Neural cell (in vitro differentiated cells): Measurements from ENCODE around the gene ASMTL. TPM values are rescaled to one million over a fixed set of nuclear protein-coding genes. Genes with fewer than 3 reads are reported as not detected.

Experiments
- H2AFZ ChIP-seq: fragments of 200-600, 300-800 bp; sonication (generic), shearing (Covaris generic); 2 replicates; pipeline ENCODE4 v1.6.0; 2014; ENCODE audit warnings: low read depth, mild to moderate bottlenecking, antibody characterized with exemption, low read length, moderate library complexity
- H3F3A ChIP-seq: fragments of 200-600 bp; shearing (Covaris generic); 2 replicates; pipeline ENCODE4 v1.6.1; 2016; ENCODE audit warnings: mild to moderate bottlenecking, moderate library complexity, mixed read lengths, antibody characterized with exemption, low read length; ENCODE audit not compliant: insufficient read depth, poor library complexity, severe bottlenecking
- H3K27ac ChIP-seq: fragments of 200-600, 300-800 bp; sonication (generic), shearing (Covaris generic); 2 replicates; pipeline ENCODE4 v1.5.1; 2014; ENCODE audit warnings: mild to moderate bottlenecking, low read length, moderate library complexity
- H3K27me3 ChIP-seq: fragments of 300-800, 200-600 bp; sonication (generic), shearing (Covaris generic); 2 replicates; pipeline ENCODE4 v1.6.0; 2014; ENCODE audit warnings: mild to moderate bottlenecking, low read depth, low read length, moderate library complexity; ENCODE audit not compliant: insufficient read depth
- H3K36me3 ChIP-seq: fragments of 300-800, 200-600 bp; sonication (generic), shearing (Covaris generic); 2 replicates; pipeline ENCODE4 v1.5.1; 2014; ENCODE audit warnings: mild to moderate bottlenecking, antibody characterized with exemption, low read length, moderate library complexity; ENCODE audit not compliant: insufficient read depth
- H3K4me2 ChIP-seq: fragments of 300-800, 200-600 bp; sonication (generic), shearing (Covaris generic); 2 replicates; pipeline ENCODE4 v1.6.0; 2014; ENCODE audit warnings: mild to moderate bottlenecking, low read length
- H3K4me3 ChIP-seq: fragments of 300-800, 200-600 bp; sonication (generic), shearing (Covaris generic); 2 replicates; pipeline ENCODE4 v1.5.1; 2014; ENCODE audit warnings: mild to moderate bottlenecking, low read length, moderate library complexity
- H3K79me2 ChIP-seq: fragments of 200-600 bp; shearing (Covaris generic); replicated peaks from 2 replicates; pipeline ENCODE4 v1.6.0; 2014; ENCODE audit warnings: mild to moderate bottlenecking, low read length, moderate library complexity; ENCODE audit not compliant: insufficient read depth
- H3K9ac ChIP-seq: fragments of 300-800, 200-600 bp; sonication (generic), shearing (Covaris generic); 2 replicates; pipeline ENCODE4 v1.6.1; 2016; ENCODE audit warnings: mild to moderate bottlenecking, low read length, mixed read lengths
- H3K9me2 ChIP-seq: fragments of 200-600 bp; shearing (Covaris generic); 2 replicates; pipeline ENCODE4 v1.6.1; 2016; ENCODE audit warnings: mild to moderate bottlenecking, low read length, mixed read lengths; ENCODE audit not compliant: insufficient read depth
- H3K9me3 ChIP-seq: fragments of 200-600, 300-800 bp; sonication (generic), shearing (Covaris generic); 2 replicates; pipeline ENCODE4 v1.6.1; 2016; ENCODE audit warnings: mild to moderate bottlenecking, mixed run types, low read length, moderate library complexity, mixed read lengths
- H4K20me1 ChIP-seq: fragments of 200-600 bp; shearing (Covaris generic); 2 replicates; pipeline ENCODE4 v1.6.1; 2016; ENCODE audit warnings: mild to moderate bottlenecking, mixed run types; ENCODE audit not compliant: insufficient read depth
- EP300 ChIP-seq: fragments of 450-650 bp; conservative IDR thresholded peaks from 2 replicates; pipeline ENCODE4 v1.6.1; 2014; ENCODE audit warnings: antibody characterized with exemption, mild to moderate bottlenecking, moderate library complexity; ENCODE audit not compliant: poor library complexity, severe bottlenecking
- EZH2 ChIP-seq: fragments of 200-600, 300-800 bp; shearing (Covaris generic), sonication (generic); IDR thresholded peaks from 2 replicates; pipeline ENCODE4 v1.6.1; 2014; ENCODE audit warnings: antibody characterized with exemption, low read length, borderline replicate concordance, mild to moderate bottlenecking; ENCODE audit not compliant: insufficient read depth, poor library complexity, severe bottlenecking
- MXI1 ChIP-seq: fragments of 450-650 bp; conservative IDR thresholded peaks from 2 replicates; pipeline ENCODE4 v1.6.1; 2014; ENCODE audit warnings: antibody characterized with exemption, mild to moderate bottlenecking; ENCODE audit not compliant: poor library complexity, severe bottlenecking
- POLR2AphosphoS5 ChIP-seq: IDR thresholded peaks from 2 replicates; pipeline ENCODE4 v1.6.1; 2012
- RAD21 ChIP-seq: fragments of 450-650 bp; conservative IDR thresholded peaks from 2 replicates; pipeline ENCODE4 v1.6.1; 2014; ENCODE audit warnings: antibody characterized with exemption, mild to moderate bottlenecking, moderate library complexity
- SMC3 ChIP-seq: fragments of 450-650 bp; conservative IDR thresholded peaks from 2 replicates; pipeline ENCODE4 v1.6.1; 2014; ENCODE audit warnings: antibody characterized with exemption, mild to moderate bottlenecking, moderate library complexity; ENCODE audit not compliant: poor library complexity
- TAF1 ChIP-seq: IDR thresholded peaks from 2 replicates; pipeline ENCODE4 v1.6.1; 2012; ENCODE audit warnings: low read depth
- polyA plus RNA-seq: library from polyadenylated mRNA; depleted of rRNA; stranded (reverse); fragments of >200 nt; gene quantifications from 2 replicates; pipeline ENCODE4 v1.2.3, GENCODE V29; 2014
- TF ChIP-seq, protein P1 (sequence below): fragments of 450-650 bp; IDR thresholded peaks from 2 replicates; pipeline ENCODE4 v1.5.1; 2014; ENCODE audit warnings: antibody characterized with exemption, mild to moderate bottlenecking, moderate library complexity; ENCODE audit not compliant: poor library complexity, severe bottlenecking
- TF ChIP-seq, protein P2 (sequence below): IDR thresholded peaks from 2 replicates; pipeline ENCODE4 v1.6.1; 2012; ENCODE audit warnings: borderline replicate concordance

ASMTL gene
- polyA plus RNA-seq, 1 donor from 2014 or later = 25.9 TPM

DNA sequence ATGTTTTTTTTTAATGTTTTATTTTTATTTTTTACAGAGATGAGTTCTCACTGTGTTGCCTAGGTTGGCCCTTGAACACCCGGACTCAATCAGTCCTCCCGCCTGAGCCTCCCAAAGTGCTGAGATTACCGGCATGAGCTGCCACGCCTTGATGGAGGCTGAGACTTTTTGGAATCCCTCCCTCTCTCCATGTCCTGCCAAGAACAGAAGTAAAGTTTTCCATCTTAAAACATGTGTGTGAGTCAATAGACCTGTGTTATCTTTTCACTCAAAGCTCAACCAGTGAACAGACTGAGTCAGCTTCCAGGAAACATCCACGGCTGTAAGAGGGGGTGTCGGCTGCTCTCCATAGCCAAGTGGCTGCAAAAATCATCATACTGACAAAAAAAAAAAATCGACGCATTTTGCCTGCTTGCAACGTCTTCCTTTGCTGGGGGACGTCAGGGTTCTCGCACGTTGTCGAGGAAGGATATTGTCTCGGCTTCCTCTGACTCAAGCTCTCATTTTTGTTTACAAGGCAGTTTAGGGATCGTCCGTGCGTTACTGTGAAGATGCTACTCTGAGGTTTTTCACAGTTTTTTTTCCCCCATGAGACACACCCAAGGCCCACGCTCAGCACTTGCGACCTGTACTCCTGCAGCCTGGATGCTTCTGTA, 10.0 kb upstream of the ASMTL start:
- H3K79me2 ChIP-seq = no peaks in the 10 kb centered on the region
- H3K9me2 ChIP-seq = no peaks in the 10 kb centered on the region
- no peak overlapping the region for H3K4me2 ChIP-seq
- no peaks in the 10 kb centered on the region for H3K36me3 ChIP-seq
- no peaks in the 10 kb centered on the region for H3K27me3 ChIP-seq
- no peaks in the 10 kb centered on the region for H4K20me1 ChIP-seq
- H3K9ac ChIP-seq = no peak overlapping the region
- H2AFZ ChIP-seq = no peak overlapping the region
- no peak overlapping the region for H3K4me3 ChIP-seq
- no peak for TF ChIP-seq POLR2AphosphoS5
- TF ChIP-seq MXI1 = no peak
- TF ChIP-seq, protein P1, sequence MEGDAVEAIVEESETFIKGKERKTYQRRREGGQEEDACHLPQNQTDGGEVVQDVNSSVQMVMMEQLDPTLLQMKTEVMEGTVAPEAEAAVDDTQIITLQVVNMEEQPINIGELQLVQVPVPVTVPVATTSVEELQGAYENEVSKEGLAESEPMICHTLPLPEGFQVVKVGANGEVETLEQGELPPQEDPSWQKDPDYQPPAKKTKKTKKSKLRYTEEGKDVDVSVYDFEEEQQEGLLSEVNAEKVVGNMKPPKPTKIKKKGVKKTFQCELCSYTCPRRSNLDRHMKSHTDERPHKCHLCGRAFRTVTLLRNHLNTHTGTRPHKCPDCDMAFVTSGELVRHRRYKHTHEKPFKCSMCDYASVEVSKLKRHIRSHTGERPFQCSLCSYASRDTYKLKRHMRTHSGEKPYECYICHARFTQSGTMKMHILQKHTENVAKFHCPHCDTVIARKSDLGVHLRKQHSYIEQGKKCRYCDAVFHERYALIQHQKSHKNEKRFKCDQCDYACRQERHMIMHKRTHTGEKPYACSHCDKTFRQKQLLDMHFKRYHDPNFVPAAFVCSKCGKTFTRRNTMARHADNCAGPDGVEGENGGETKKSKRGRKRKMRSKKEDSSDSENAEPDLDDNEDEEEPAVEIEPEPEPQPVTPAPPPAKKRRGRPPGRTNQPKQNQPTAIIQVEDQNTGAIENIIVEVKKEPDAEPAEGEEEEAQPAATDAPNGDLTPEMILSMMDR = no peak
- TF ChIP-seq RAD21 = no peak
- TF ChIP-seq SMC3 = no peak
- TF ChIP-seq, protein P2, sequence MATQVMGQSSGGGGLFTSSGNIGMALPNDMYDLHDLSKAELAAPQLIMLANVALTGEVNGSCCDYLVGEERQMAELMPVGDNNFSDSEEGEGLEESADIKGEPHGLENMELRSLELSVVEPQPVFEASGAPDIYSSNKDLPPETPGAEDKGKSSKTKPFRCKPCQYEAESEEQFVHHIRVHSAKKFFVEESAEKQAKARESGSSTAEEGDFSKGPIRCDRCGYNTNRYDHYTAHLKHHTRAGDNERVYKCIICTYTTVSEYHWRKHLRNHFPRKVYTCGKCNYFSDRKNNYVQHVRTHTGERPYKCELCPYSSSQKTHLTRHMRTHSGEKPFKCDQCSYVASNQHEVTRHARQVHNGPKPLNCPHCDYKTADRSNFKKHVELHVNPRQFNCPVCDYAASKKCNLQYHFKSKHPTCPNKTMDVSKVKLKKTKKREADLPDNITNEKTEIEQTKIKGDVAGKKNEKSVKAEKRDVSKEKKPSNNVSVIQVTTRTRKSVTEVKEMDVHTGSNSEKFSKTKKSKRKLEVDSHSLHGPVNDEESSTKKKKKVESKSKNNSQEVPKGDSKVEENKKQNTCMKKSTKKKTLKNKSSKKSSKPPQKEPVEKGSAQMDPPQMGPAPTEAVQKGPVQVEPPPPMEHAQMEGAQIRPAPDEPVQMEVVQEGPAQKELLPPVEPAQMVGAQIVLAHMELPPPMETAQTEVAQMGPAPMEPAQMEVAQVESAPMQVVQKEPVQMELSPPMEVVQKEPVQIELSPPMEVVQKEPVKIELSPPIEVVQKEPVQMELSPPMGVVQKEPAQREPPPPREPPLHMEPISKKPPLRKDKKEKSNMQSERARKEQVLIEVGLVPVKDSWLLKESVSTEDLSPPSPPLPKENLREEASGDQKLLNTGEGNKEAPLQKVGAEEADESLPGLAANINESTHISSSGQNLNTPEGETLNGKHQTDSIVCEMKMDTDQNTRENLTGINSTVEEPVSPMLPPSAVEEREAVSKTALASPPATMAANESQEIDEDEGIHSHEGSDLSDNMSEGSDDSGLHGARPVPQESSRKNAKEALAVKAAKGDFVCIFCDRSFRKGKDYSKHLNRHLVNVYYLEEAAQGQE = no peak
- TF ChIP-seq EP300 = no peak
- TF ChIP-seq TAF1 = no peak
- no peak for TF ChIP-seq EZH2
- no peaks in the 10 kb centered on the region for H3K9me3 ChIP-seq
- no peaks in the 10 kb centered on the region for H3F3A ChIP-seq
- H3K27ac ChIP-seq = no peak overlapping the region

DNA sequence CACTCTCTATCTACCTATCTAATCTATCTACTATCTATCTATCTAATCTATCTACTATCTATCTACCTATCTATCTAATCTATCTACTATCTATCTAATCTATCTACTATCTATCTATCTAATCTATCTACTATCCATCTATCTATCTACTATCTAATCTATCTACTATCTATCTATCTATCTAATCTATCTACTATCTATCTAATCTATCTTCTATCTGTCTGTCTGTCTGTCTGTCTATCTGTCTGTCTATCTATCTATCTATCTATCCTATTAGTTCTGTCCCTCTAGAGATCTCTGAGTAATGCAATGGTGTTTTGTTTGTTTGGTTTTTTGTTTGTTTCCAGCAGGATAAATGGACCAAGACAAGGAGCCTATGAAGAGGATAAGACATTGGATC, 9.4 kb upstream of the ASMTL start:
- Histone ChIP-seq H3K27me3 (no peaks in the 10 kb centered on the region), H3F3A (no peaks in the 10 kb centered on the region), H3K9me3 (no peaks in the 10 kb centered on the region), H4K20me1 (no peaks in the 10 kb centered on the region), H3K36me3 (no peaks in the 10 kb centered on the region), H2AFZ (no peak overlapping the region), H3K4me2 (no peak overlapping the region), H3K79me2 (no peaks in the 10 kb centered on the region), H3K9ac (no peak overlapping the region), H3K9me2 (no peaks in the 10 kb centered on the region), H3K4me3 (no peak overlapping the region), H3K27ac (no peak overlapping the region)
- TF ChIP-seq EP300 (no peak), RAD21 (no peak), MXI1 (no peak), POLR2AphosphoS5 (no peak), EZH2 (no peak), TAF1 (no peak), SMC3 (no peak)
- TF ChIP-seq, protein P2 = no peak
- TF ChIP-seq, protein P1 = no peak
